ENCODE measurements around the gene TMEM131. TPM values are rescaled to one million over a fixed set of nuclear protein-coding genes. Genes with fewer than 3 reads are reported as not detected.

The TMEM131 gene
- total RNA-seq, 1 experiment from 2014 or later, result 29.6 TPM

DNA sequence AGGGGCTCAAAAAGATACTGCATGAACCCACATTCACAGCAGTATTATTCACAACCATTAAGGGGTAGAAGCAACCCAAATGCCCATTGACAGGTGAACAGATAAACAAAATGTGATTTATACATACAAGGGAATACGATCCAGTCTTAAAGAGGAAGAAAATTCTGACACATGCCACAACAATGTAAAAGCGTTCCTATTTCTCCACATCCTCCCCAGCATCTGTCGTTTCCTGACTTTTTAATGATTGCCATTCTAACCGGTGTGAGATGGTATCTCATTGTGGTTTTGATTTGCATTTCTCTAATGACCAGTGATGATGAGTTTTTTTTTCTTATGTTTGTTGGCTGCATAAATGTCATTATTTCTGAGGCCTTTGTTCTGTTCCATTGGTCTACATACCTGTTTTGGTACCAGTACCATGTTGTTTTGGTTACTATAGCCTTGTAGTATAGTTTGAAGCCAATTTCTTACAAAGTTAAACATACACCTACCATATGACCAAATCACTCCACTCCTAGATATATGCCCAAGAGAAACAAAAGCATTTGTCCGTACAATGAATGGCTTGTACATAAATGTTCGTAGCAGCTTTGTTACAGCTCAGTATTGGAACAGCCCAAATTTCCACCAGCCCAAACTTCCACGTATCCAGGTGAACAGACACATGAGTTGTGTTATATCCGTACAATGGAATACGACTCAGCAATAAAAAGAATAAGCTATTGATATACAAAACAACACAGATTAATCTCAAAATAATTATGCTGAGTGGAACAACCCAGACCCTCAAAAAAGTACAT lies 85.1 kb downstream of the TMEM131 start:
- no TSS peak for BruUV-seq (replicated peaks)
- Histone ChIP-seq H3K79me2 (ENCODE audit: low read depth) (peaks cover 10% of the 10 kb centered on the region; the same call in 1 of the 2 replicates), H3K4me1 (replicated peaks; ENCODE audit: insufficient read depth) (0 out of 2 replicates have a peak, but pooled peaks cover 2% of the 10 kb centered on the region), H3K4me2 (no peak overlapping the region), H3K4me3 (no peak overlapping the region), H3K9me2 (ENCODE audit: insufficient read depth) (no peaks in the 10 kb centered on the region), H3F3A (ENCODE audit: insufficient read depth, low read depth) (no peaks in the 10 kb centered on the region), H4K20me1 (ENCODE audit: insufficient read depth) (peaks cover 3% of the 10 kb centered on the region; the same call in 1 of the 2 replicates), H3K27me3 (ENCODE audit: insufficient read depth, low read depth) (no peaks in the 10 kb centered on the region), H3K27ac (no peak overlapping the region), H3K36me3 (ENCODE audit: low read depth) (peaks cover 15% of the 10 kb centered on the region; the same call in 1 of the 2 replicates), H2AFZ (no peak overlapping the region), H3K9me3 (ENCODE audit: insufficient read depth, low read depth) (no peaks in the 10 kb centered on the region; the same call in 1 of the 2 replicates)
- ChIA-PET CTCF (no interaction called here), POLR2A (ENCODE audit: unreplicated experiment) (interaction anchor here (0.5 kb wide), 1 partner anchor 65 kb away, joined by 11 read pairs; no protein-coding TSS in a partner anchor)
- no peak for DNase-seq
- intact Hi-C loops (cut with micrococcal nuclease; ENCODE audit: unreplicated experiment), result no loop called here
- TF ChIP-seq, protein P1, sequence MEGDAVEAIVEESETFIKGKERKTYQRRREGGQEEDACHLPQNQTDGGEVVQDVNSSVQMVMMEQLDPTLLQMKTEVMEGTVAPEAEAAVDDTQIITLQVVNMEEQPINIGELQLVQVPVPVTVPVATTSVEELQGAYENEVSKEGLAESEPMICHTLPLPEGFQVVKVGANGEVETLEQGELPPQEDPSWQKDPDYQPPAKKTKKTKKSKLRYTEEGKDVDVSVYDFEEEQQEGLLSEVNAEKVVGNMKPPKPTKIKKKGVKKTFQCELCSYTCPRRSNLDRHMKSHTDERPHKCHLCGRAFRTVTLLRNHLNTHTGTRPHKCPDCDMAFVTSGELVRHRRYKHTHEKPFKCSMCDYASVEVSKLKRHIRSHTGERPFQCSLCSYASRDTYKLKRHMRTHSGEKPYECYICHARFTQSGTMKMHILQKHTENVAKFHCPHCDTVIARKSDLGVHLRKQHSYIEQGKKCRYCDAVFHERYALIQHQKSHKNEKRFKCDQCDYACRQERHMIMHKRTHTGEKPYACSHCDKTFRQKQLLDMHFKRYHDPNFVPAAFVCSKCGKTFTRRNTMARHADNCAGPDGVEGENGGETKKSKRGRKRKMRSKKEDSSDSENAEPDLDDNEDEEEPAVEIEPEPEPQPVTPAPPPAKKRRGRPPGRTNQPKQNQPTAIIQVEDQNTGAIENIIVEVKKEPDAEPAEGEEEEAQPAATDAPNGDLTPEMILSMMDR (conservative IDR thresholded peaks at IDR 0.05), result no peak
- TF ChIP-seq EZH2 (IDR thresholded peaks at IDR 0.05; ENCODE audit: low read depth), result no peak

DNA sequence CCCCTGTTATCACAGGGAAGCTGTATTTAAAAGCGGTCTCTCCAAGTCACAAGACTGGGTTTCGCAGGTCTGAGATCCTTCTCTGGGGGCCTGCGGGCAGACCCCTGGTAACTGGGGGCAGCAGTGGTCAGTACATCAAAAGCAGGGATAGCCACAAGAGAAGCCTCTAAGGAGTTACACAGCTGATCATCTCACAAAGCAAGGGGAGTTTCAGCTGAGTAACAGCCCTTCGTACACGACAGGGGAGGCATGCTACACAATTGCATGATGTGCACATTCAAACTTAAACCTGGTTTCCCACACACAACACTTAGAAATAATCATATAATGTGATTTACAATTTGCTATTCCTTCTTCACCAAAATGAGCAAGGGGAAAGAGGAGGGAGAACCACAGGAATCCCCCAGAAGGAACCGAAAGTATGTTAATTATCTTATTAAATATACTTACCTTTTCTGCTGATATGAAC lies 87.5 kb downstream of the TMEM131 start:
- Histone ChIP-seq H3K9me3 (ENCODE audit: insufficient read depth, low read depth) (no peaks in the 10 kb centered on the region; the same call in 1 of the 2 replicates), H3K4me3 (no peak overlapping the region), H3K79me2 (ENCODE audit: low read depth) (peaks cover 10% of the 10 kb centered on the region; the same call in 1 of the 2 replicates), H3K4me2 (no peak overlapping the region), H3K36me3 (ENCODE audit: low read depth) (peaks cover 15% of the 10 kb centered on the region; the same call in 1 of the 2 replicates), H3K4me1 (replicated peaks; ENCODE audit: insufficient read depth) (0 out of 2 replicates have a peak, but pooled peaks cover 6% of the 10 kb centered on the region), H2AFZ (no peak overlapping the region), H3K9me2 (ENCODE audit: insufficient read depth) (no peaks in the 10 kb centered on the region), H4K20me1 (ENCODE audit: insufficient read depth) (no peaks in the 10 kb centered on the region; the same call in 1 of the 2 replicates), H3F3A (ENCODE audit: insufficient read depth, low read depth) (peaks cover 8% of the 10 kb centered on the region; the same call in 1 of the 2 replicates), H3K27me3 (ENCODE audit: insufficient read depth, low read depth) (no peaks in the 10 kb centered on the region), H3K27ac (no peak overlapping the region)
- no TSS peak for BruUV-seq (replicated peaks)
- DNase-seq, result no peak
- TF ChIP-seq, protein P1 (conservative IDR thresholded peaks at IDR 0.05), result no peak
- TF ChIP-seq EZH2 (IDR thresholded peaks at IDR 0.05; ENCODE audit: low read depth), result no peak
- ChIA-PET CTCF (no interaction called here), POLR2A (ENCODE audit: unreplicated experiment) (no interaction called here)
- intact Hi-C loops (cut with micrococcal nuclease; ENCODE audit: unreplicated experiment), result no loop called here

DNA sequence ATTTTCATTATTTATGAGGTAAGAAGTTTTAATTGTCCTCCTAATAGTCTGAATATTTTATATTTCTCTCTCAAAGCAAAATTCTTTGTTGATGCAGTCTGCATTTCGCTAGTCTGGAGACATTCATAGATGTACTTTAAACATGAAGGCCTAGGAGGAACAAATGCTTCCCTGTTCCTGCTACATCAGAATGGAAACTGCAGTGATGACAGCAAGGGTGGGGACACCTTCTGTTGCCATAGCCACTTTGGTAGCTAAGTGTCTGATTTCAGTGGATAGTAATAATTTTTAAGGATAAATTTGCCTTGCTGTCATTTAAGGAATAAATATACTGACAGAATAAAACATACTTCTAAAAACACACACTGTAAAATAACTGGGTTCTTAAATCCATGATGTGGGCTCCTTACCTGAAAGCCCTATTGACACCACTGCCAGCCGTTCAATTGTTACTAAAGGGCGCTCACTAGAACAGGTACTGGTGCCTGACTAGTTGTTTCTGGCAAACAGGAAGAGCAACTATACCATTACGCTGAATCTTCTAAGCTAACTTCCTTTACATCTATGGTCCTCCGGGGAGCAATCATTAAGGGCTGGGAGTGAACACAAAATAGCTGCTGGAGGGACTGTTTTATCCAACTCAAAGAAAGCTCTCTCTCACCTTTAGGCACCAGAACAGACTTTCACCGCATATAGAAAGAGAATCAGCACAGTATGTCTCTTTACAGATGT lies 88.2 kb downstream of the TMEM131 start:
- no peak overlapping the region for H3K4me3 ChIP-seq
- H3K27ac ChIP-seq, result no peak overlapping the region
- intact Hi-C loops (cut with micrococcal nuclease; ENCODE audit: unreplicated experiment), result no loop called here
- H3K9me3 ChIP-seq (ENCODE audit: insufficient read depth, low read depth), result no peaks in the 10 kb centered on the region; the same call in 1 of the 2 replicates
- H3K4me1 ChIP-seq (replicated peaks; ENCODE audit: insufficient read depth), result 0 out of 2 replicates have a peak, but pooled peaks cover 10% of the 10 kb centered on the region
- no peaks in the 10 kb centered on the region for H3K9me2 ChIP-seq (ENCODE audit: insufficient read depth)
- BruUV-seq (replicated peaks), result no TSS peak
- no peak for DNase-seq
- peaks cover 15% of the 10 kb centered on the region; the same call in 1 of the 2 replicates for H3K36me3 ChIP-seq (ENCODE audit: low read depth)
- H3K79me2 ChIP-seq (ENCODE audit: low read depth), result peaks cover 6% of the 10 kb centered on the region; the same call in 1 of the 2 replicates
- ChIA-PET CTCF (no interaction called here), POLR2A (ENCODE audit: unreplicated experiment) (no interaction called here)
- H3K27me3 ChIP-seq (ENCODE audit: insufficient read depth, low read depth), result no peaks in the 10 kb centered on the region
- peaks cover 8% of the 10 kb centered on the region; the same call in 1 of the 2 replicates for H3F3A ChIP-seq (ENCODE audit: insufficient read depth, low read depth)
- H3K4me2 ChIP-seq, result no peak overlapping the region
- TF ChIP-seq, protein P1 (conservative IDR thresholded peaks at IDR 0.05), result no peak
- no peak for TF ChIP-seq EZH2 (IDR thresholded peaks at IDR 0.05; ENCODE audit: low read depth)
- no peak overlapping the region for H2AFZ ChIP-seq
- H4K20me1 ChIP-seq (ENCODE audit: insufficient read depth), result no peaks in the 10 kb centered on the region

All from PC-9 (cell line).